Skeletal muscle tissue (tissue), 4 donors: ENCODE measurements around the gene GALNT17. TPM values are rescaled to one million over a fixed set of nuclear protein-coding genes. Genes with fewer than 3 reads are reported as not detected.

Experiments
- H3K27ac ChIP-seq: one replicate; pipeline ENCODE4 v1.7.0; 2013; ENCODE audit warnings: mild to moderate bottlenecking, low read depth, low read length, inconsistent platforms
- H3K27me3 ChIP-seq, 3 donors: one replicate each; pipeline ENCODE4 v1.7.0; 2013; ENCODE audit warnings: low read length in 3 of 3; ENCODE audit not compliant: control insufficient read depth in 3 of 3, insufficient read depth in 3 of 3
- H3K36me3 ChIP-seq, 3 donors: one replicate each; pipeline ENCODE4 v1.7.0; 2013; ENCODE audit warnings: low read length in 3 of 3; ENCODE audit not compliant: control insufficient read depth in 3 of 3, insufficient read depth in 3 of 3
- H3K4me1 ChIP-seq, 3 donors: one replicate each; pipeline ENCODE4 v1.7.0; 2013; ENCODE audit warnings: low read length in 3 of 3, mild to moderate bottlenecking in 3 of 3; ENCODE audit not compliant: control insufficient read depth in 3 of 3, insufficient read depth in 3 of 3
- H3K4me3 ChIP-seq, 3 donors: one replicate each; pipeline ENCODE4 v1.7.0; 2013; ENCODE audit warnings: low read length in 3 of 3
- H3K9ac ChIP-seq, 3 donors: one replicate each; pipeline ENCODE4 v1.7.0; 2013; ENCODE audit warnings: low read length in 3 of 3, mild to moderate bottlenecking in 3 of 3, moderate library complexity in 2 of 3, low read depth in 1 of 3
- H3K9me3 ChIP-seq, 3 donors: one replicate each; pipeline ENCODE4 v1.7.0; 2013; ENCODE audit warnings: low read length in 3 of 3; ENCODE audit not compliant: control insufficient read depth in 3 of 3
- total RNA-seq: library from RNA; depleted of rRNA; stranded (reverse); fragments of >200 nt; gene quantifications from one replicate; pipeline ENCODE4 v1.2.3, GENCODE V29; 2014
- donor health status: Osteomylitis.

Gene GALNT17
- total RNA-seq, 1 donor from 2014 or later = 24.5 TPM

DNA sequence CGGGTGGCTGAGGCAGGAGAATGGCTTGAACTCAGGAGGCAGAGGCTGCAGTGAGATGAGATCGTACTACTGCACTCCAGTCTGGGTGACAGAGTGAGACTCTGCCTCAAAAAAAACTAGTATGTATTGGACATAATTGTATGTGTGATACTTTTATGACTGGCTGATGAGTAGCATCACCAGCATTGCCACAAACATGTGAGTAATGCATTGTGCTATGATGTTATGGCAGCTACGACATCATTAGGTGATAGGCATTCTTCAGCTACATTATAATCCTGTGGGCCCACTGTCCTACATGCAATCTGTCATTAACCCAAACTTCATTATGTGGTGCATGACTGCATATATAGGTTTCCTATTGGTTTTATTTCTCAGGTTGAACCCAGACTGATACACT lies 352.4 kb downstream of the GALNT17 start:
- H3K27ac ChIP-seq = no peak overlapping the region
- H3K36me3 ChIP-seq = no peaks in the 10 kb centered on the region
- peaks cover 0 to 3% (median 3%) of the 10 kb centered on the region in 3 donors for H3K4me1 ChIP-seq
- no peaks in the 10 kb centered on the region for H3K27me3 ChIP-seq
- no peaks in the 10 kb centered on the region for H3K9me3 ChIP-seq
- H3K9ac ChIP-seq = no peak overlapping the region
- H3K4me3 ChIP-seq = no peak overlapping the region

DNA sequence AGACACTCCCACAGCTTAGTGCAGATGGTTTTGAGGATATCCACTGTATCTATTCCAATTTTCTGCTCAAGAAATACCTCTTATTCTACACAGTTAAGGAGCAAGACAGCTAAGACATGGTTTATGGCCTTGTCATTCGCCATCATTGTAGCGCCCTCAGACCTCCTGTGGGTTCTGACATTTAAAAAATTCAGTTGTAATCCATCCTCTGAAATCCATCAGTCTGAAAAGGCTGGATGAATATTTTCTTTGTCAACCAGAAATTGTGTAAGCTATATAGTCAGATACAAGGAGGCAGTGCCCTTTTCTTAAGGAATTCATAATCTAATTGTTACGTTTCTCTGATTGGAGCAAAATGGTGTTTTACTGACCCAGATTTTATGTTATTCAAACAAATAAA lies 353.6 kb downstream of the GALNT17 start:
- no peak overlapping the region for H3K4me3 ChIP-seq

DNA sequence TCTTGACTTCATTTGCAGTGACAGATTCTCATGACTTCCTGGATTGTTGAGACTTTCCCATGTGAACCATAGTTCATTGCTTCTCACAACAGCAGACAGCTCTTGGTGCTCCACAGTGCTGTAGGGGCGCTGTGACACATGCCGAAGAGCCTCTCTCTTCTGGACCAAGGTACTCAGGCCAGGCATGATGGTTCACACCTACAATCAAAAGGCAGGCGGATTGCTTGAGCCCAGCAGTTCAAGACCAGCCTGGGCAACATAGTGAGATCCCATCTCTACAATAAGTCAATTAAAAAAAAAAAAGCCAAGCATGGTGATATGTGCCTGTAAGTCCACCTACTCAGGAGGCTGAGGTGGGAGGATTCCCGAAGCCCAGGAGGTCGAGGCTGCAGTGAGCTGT lies 354.5 kb downstream of the GALNT17 start:
- H3K27me3 ChIP-seq = no peaks in the 10 kb centered on the region
- no peaks in the 10 kb centered on the region for H3K36me3 ChIP-seq
- H3K27ac ChIP-seq = no peak overlapping the region
- H3K4me3 ChIP-seq = no peak overlapping the region
- no peak overlapping the region for H3K9ac ChIP-seq
- H3K4me1 ChIP-seq = peaks cover 0 to 3% (median 3%) of the 10 kb centered on the region in 3 donors
- no peaks in the 10 kb centered on the region for H3K9me3 ChIP-seq

More for the DNA sequence above, 353.6 kb downstream of the GALNT17 start:
- Histone ChIP-seq H3K9ac (no peak overlapping the region), H3K9me3 (no peaks in the 10 kb centered on the region), H3K36me3 (no peaks in the 10 kb centered on the region), H3K27me3 (no peaks in the 10 kb centered on the region), H3K27ac (no peak overlapping the region), H3K4me1 (peaks cover 0 to 3% (median 3%) of the 10 kb centered on the region in 3 donors)

DNA sequence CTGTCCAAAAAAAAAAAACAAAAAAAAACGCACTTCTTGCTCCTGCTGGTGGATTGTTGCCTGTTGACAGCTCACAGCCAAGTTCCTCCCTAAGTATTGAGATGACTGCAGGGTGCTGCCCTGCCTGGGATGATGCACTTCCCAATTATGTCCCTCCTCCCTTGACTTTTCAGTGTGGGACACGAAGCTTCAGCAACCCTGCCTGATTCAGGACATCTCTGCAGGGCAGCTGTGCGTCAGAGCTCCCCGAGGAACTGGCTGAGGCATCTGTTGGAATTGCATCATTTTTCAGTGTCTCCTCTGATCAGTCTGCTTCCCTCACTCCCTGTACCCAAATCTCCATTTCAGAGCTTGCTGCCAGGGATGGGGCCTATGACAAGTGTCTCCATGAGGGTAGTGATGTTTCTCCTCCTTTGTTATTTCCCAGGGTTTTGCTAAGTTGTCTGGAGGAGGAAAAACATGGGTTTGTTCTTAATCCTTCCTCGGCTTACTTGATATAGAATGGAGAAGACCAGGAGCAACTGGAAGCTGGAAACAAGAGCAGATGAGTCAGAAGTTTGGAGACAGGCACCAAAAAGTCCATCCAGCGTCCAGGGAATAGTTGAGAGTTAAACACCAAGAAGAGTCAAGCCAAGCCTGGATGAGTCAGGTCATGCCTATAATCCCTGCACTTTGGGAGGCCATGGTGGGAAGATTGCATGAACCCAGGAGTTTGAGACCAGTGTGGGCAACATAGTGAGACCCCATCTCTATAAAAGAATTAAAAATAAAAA lies 355.1 kb downstream of the GALNT17 start:
- Histone ChIP-seq H3K27me3 (no peaks in the 10 kb centered on the region), H3K4me1 (peaks cover 0 to 3% (median 0%) of the 10 kb centered on the region in 3 donors), H3K9ac (no peak overlapping the region), H3K36me3 (no peaks in the 10 kb centered on the region), H3K9me3 (no peaks in the 10 kb centered on the region), H3K4me3 (no peak overlapping the region), H3K27ac (no peak overlapping the region)

DNA sequence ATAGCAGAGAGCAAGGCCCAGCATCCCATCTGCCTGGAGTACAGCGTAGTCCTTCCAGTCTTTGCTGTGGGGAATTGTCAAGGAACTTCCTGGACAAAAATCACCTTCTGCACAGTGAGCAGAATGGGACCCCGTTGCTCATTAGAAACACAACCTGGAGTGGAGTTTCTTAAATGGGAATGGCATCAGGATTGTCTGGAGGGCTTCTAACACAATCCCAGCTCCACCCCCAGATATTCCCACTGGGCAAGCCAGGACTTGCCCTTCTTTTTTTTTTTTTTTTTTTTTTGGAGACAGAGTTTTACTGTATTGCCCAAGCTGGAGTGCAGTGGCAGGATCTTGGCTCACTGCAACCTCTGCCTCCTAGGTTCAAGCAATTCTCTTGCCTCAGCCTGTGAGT lies 356.4 kb downstream of the GALNT17 start:
- Histone ChIP-seq H3K4me1 (peaks cover 0 to 3% (median 0%) of the 10 kb centered on the region in 3 donors), H3K9me3 (no peaks in the 10 kb centered on the region), H3K27ac (no peak overlapping the region), H3K36me3 (no peaks in the 10 kb centered on the region), H3K27me3 (no peaks in the 10 kb centered on the region), H3K4me3 (no peak overlapping the region), H3K9ac (no peak overlapping the region)

DNA sequence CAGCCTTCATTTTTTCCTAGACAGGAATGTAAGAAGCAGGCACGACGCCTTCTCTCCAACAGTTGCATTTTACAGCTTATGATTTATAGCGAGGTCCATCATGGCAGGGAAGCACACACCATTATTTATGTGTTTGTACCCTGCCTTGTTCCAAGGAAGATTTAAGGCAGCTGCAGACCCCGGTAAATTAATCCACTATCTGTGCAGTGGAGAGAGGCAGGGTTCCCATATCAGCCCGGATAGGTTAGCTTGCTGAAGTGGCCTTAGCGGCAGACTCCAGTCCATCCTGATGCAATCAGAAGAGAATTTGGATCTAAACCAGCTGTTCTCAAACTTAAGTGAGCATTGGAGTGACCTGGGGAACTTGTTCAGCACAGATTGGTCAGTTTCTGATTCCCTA lies 359.4 kb downstream of the GALNT17 start:
- Histone ChIP-seq H3K4me1 (peaks cover 0 to 3% (median 0%) of the 10 kb centered on the region in 3 donors), H3K27ac (no peak overlapping the region), H3K4me3 (no peak overlapping the region), H3K9ac (no peak overlapping the region), H3K36me3 (no peaks in the 10 kb centered on the region), H3K9me3 (no peaks in the 10 kb centered on the region), H3K27me3 (no peaks in the 10 kb centered on the region)

DNA sequence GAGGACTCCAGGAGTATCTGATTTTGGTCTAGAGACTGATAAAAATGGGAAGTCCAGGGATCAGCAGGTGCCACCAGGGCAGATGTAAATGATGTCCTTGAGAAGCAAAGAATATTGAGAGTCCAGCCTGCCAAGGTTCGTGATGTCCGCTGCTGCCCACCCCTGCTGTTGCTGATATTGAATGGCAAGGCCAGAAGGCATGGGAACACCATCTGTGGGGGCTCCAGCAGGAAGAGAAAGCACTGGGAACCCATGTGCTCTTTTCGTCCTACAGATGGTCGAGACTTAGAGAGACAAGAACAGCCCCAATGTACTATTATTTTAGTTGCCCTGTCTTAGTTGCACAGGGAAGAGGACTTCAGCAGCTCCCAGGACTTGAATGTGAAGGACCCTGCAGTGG lies 363.9 kb downstream of the GALNT17 start:
- H3K4me3 ChIP-seq = no peak overlapping the region
- H3K27ac ChIP-seq = no peak overlapping the region
- no peaks in the 10 kb centered on the region for H3K36me3 ChIP-seq
- H3K27me3 ChIP-seq = no peaks in the 10 kb centered on the region
- H3K9me3 ChIP-seq = no peaks in the 10 kb centered on the region
- H3K9ac ChIP-seq = no peak overlapping the region
- peaks cover 0 to 8% (median 0%) of the 10 kb centered on the region in 3 donors for H3K4me1 ChIP-seq

DNA sequence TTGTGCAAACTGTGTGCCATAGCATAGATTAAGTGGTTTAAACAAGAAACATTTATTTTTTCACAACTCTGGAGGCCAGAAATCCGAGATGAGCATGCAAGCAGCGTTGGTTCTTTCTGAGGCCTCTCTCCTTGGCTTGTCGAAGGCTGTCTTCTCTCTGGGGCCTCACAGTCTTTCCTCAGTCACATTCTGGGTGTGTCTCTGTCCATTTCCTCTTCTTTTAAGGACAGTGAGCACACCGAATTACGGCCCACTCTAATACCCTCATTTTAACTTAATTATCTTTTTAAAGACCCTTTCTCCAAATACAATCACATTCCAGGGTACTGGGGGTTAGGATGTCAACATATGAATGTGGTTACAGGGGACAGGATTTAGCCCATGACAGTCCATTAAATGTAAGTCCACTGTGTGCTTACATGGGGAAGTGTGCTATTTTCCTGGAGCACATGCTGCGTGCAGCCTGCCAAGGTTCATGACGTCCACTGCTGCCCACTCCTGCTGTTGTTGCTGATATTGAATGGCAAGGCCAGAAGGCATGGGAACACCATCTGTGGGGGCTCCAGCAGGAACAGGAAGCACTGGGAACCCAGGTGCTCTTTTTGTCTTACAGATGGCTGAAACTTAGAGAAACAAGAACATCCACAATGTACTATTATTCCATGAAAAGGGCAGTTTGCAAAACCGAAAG lies 365.5 kb downstream of the GALNT17 start:
- Histone ChIP-seq H3K9ac (no peak overlapping the region), H3K36me3 (no peaks in the 10 kb centered on the region), H3K4me3 (peak overlapping the region in 2 of 3 donors; percentile 24 to 29), H3K27ac (no peak overlapping the region), H3K4me1 (peaks cover 0 to 8% (median 0%) of the 10 kb centered on the region in 3 donors), H3K27me3 (no peaks in the 10 kb centered on the region), H3K9me3 (no peaks in the 10 kb centered on the region)

DNA sequence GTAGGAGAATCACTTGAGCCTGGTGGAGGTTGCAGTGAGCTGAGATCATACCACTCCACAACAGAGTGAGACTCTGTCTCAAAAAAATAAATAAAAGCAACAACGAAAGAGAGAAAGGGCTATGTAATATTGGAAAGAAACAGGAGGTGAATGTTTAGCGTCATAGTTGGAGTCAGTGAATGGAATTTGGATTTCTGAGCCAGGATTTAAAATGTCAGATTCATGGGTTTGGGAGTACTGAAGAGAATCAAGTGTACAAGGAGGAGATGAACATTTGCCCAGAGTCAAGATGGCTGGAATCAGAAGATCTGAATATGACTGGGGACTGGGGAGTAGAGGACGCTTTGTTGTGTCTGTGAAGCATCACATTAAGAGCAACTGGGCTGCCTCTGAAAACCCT lies 366.4 kb downstream of the GALNT17 start:
- Histone ChIP-seq H3K9me3 (no peaks in the 10 kb centered on the region), H3K27ac (no peak overlapping the region), H3K9ac (no peak overlapping the region), H3K4me3 (no peak overlapping the region), H3K27me3 (no peaks in the 10 kb centered on the region), H3K4me1 (peaks cover 0 to 8% (median 0%) of the 10 kb centered on the region in 3 donors), H3K36me3 (no peaks in the 10 kb centered on the region)

DNA sequence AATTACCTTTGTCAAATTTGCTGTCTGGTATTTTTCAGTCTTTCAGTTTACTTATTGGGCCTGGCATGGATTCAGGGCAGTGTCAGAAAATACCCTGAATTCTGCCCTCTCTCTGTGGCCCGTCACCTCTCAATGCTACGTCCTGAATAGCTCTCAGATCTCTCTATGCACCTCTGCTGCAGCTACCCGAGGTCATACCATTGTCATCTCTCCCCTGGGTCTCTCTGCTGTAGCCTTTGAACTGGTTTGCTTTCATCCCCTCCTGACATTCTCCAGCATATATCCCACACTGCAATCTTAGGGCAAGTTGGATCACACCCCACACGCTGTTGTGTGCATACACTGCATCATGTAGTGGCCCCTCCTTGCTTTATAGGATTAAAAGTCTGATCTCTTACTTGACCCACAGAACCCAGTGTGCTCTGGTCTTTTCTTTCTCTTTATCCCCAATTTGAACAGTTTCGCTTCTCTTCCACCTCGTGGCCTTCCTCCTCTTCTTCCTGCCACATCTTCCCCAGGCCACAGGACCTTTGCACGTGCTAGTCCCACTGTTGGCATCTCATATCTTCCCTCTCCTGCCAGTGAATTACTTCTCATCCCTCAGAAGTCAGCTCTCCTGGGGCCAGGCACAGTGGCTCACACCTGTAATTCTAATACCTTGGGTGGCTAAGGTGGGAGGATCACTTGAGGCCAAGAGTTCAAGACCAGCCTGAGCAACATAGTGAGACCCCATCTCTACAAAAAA lies 372.9 kb downstream of the GALNT17 start:
- Histone ChIP-seq H3K9ac (no peak overlapping the region), H3K27ac (no peak overlapping the region), H3K9me3 (no peaks in the 10 kb centered on the region), H3K27me3 (no peaks in the 10 kb centered on the region), H3K4me1 (no peaks in the 10 kb centered on the region), H3K4me3 (no peak overlapping the region), H3K36me3 (no peaks in the 10 kb centered on the region)
